Fibroblast of skin of abdomen (primary cell): Measurements from ENCODE around the gene MUC2.

Experiments used
- DNase-seq: peaks from one replicate; pipeline ENCODE4 v3.0.0-alpha.2; 2013

The MUC2 gene

GRCh38 chr11:1036931-1037330, 37.7 kb upstream of the MUC2 start:
- no peak for DNase-seq

GRCh38 chr11:1037506-1038055, 37.1 kb upstream of the MUC2 start:
- no peak for DNase-seq

- no peak for DNase-seq
Observed at GRCh38 chr11:1038361-1038760, 36.3 kb upstream of the MUC2 start.

- no peak for DNase-seq
Observed at GRCh38 chr11:1038921-1039320, 35.8 kb upstream of the MUC2 start.

GRCh38 chr11:1039481-1040427, 34.9 kb upstream of the MUC2 start:
- DNase-seq = no peak

GRCh38 chr11:1040428-1041148, 34.1 kb upstream of the MUC2 start:
- DNase-seq = no peak

GRCh38 chr11:1041149-1041467, 33.6 kb upstream of the MUC2 start:
- no peak for DNase-seq

GRCh38 chr11:1041471-1041870, 33.2 kb upstream of the MUC2 start:
- no peak for DNase-seq

- DNase-seq = no peak
Observed at GRCh38 chr11:1041936-1042608, 32.6 kb upstream of the MUC2 start.

GRCh38 chr11:1042626-1043562, 31.8 kb upstream of the MUC2 start:
- DNase-seq = no peak

- DNase-seq = no peak
Observed at GRCh38 chr11:1043563-1044096, 31.0 kb upstream of the MUC2 start.

GRCh38 chr11:1044160-1044559, 30.5 kb upstream of the MUC2 start:
- DNase-seq = no peak

- DNase-seq = no peak
Observed at GRCh38 chr11:1047595-1048156, 27.0 kb upstream of the MUC2 start.

- no peak for DNase-seq
Observed at GRCh38 chr11:1048375-1049070, 26.2 kb upstream of the MUC2 start.

GRCh38 chr11:1049071-1049405, 25.6 kb upstream of the MUC2 start:
- DNase-seq = no peak

- no peak for DNase-seq
Observed at GRCh38 chr11:1049431-1049891, 25.2 kb upstream of the MUC2 start.

- DNase-seq = no peak
Observed at GRCh38 chr11:1049911-1050580, 24.6 kb upstream of the MUC2 start.

GRCh38 chr11:1050581-1051355, 23.9 kb upstream of the MUC2 start:
- peak; percentile 40 for DNase-seq
